Caki2 (cell line): ENCODE results near the gene TRAFD1. TPM values are rescaled to one million over a fixed set of nuclear protein-coding genes. Genes with fewer than 3 reads are reported as not detected.
"Not testable (repeated sequence)": the region's sequence is repeated elsewhere in the genome, so short reads cannot be mapped to it uniquely, and the experiment has no call there.

Source experiments
- DNase-seq: peaks from one replicate; pipeline ENCODE4 v3.0.0-alpha.2; 2015; ENCODE audit warnings: low read depth
- in situ Hi-C: cut with HindIII; loops from 2 replicates; pipeline ENCODE4 v1.10.0; 2016; ENCODE audit warnings: low sequenced_read_pairs, low pct_unique_long_range_greater_than_20kb, mixed read lengths
- total RNA-seq: library from RNA; depleted of rRNA; stranded (reverse); fragments of >200 nt; shearing (Covaris generic); gene quantifications from 2 replicates; pipeline ENCODE4 v1.2.3, GENCODE V29; 2014; ENCODE audit warnings: low replicate concordance

TRAFD1 gene
- total RNA-seq, 1 experiment from 2014 or later = 26.4 TPM

- in situ Hi-C loops = no loop called here
- no peak for DNase-seq
These were observed 24.2 kb downstream of the TRAFD1 start for GRCh38 chr12:112149596-112149995.

GRCh38 chr12:112151766-112152541 lies 26.6 kb downstream of the TRAFD1 start:
- in situ Hi-C loops = no loop called here
- DNase-seq = no peak

- no peak for DNase-seq
- in situ Hi-C loops = no loop called here
These were observed 28.0 kb downstream of the TRAFD1 start for GRCh38 chr12:112153181-112153892.

GRCh38 chr12:112153893-112154219 lies 28.5 kb downstream of the TRAFD1 start:
- in situ Hi-C loops = no loop called here
- DNase-seq = no peak

- in situ Hi-C loops, DNase-seq: not testable (repeated sequence)
These were observed 33.2 kb downstream of the TRAFD1 start for GRCh38 chr12:112158461-112159145.

GRCh38 chr12:112159146-112159541 lies 33.8 kb downstream of the TRAFD1 start:
- no peak for DNase-seq
- in situ Hi-C loops = no loop called here

GRCh38 chr12:112160611-112161010 lies 35.3 kb downstream of the TRAFD1 start:
- DNase-seq = no peak
- in situ Hi-C loops = no loop called here

GRCh38 chr12:112161711-112162110 lies 36.4 kb downstream of the TRAFD1 start:
- in situ Hi-C loops = no loop called here
- no peak for DNase-seq

- DNase-seq = no peak
- in situ Hi-C loops = no loop called here
These were observed 37.0 kb downstream of the TRAFD1 start for GRCh38 chr12:112162241-112162790.

- in situ Hi-C loops = no loop called here
- DNase-seq = no peak
These were observed 37.7 kb downstream of the TRAFD1 start for GRCh38 chr12:112163056-112163455.

GRCh38 chr12:112163471-112163991 lies 38.2 kb downstream of the TRAFD1 start:
- in situ Hi-C loops = no loop called here
- DNase-seq = no peak

- in situ Hi-C loops = no loop called here
- DNase-seq = no peak
These were observed 38.8 kb downstream of the TRAFD1 start for GRCh38 chr12:112164011-112164660.

- in situ Hi-C loops = no loop called here
- DNase-seq = no peak
These were observed 40.3 kb downstream of the TRAFD1 start for GRCh38 chr12:112165624-112166023.

GRCh38 chr12:112166051-112167015 lies 41.0 kb downstream of the TRAFD1 start:
- no peak for DNase-seq
- in situ Hi-C loops = no loop called here

- DNase-seq = no peak
- in situ Hi-C loops = no loop called here
These were observed 41.7 kb downstream of the TRAFD1 start for GRCh38 chr12:112167031-112167461.

- DNase-seq = no peak
- in situ Hi-C loops = no loop called here
These were observed 42.6 kb downstream of the TRAFD1 start for GRCh38 chr12:112167718-112168525.
